ENCODE measurements around the gene TEX44. TPM values are rescaled to one million over a fixed set of nuclear protein-coding genes. Genes with fewer than 3 reads are reported as not detected.

Gene TEX44
- total and polyA plus RNA-seq, 9 of the 15 experiments (the other 6 are each of a cell fraction or from before 2014, with no cell fraction given): not detected

GRCh38 chr2:231621051-231621879 lies 28.6 kb downstream of the TEX44 start:
- H3K4me2 ChIP-seq (ENCODE audit: insufficient read depth, low read length): no peak overlapping the region
- intact Hi-C loops (cut with micrococcal nuclease) (no loop called here), in situ Hi-C loops (cut with MboI) (no loop called here)
- no peak overlapping the region for H3K4me3 ChIP-seq
- H3K79me2 ChIP-seq (ENCODE audit: control insufficient read depth, insufficient read depth, low read length): no peaks in the 10 kb centered on the region
- ChIA-PET CTCF (ENCODE audit: low intra/inter-chr PET ratio) (no interaction called here), POLR2A (interaction anchor here (0.5 kb wide), 1 partner anchor 94 kb away, joined by 3 read pairs; no protein-coding TSS in a partner anchor)
- ATAC-seq (no peak), DNase-seq (ENCODE audit: extremely low read depth in 1 of 4, low spot score in 3 of 4) (no peak), FAIRE-seq (no peak)
- no peak overlapping the region for H3K27ac ChIP-seq (ENCODE audit: extremely low read depth, low read depth, low read length)
- no peak for TF ChIP-seq POLR2AphosphoS5 (IDR thresholded peaks at IDR 0.05; ENCODE audit: control insufficient read depth, insufficient read depth, low read depth, low read length)
- peak; percentile 56; the same call in 1 of the 2 replicates for TF ChIP-seq VEZF1 (CRISPR knock-in tag; IDR thresholded peaks at IDR 0.05)
- peaks cover 0 to 5% of the 10 kb centered on the region in 2 experiments; a peak in 2 of 5 replicates for H3K4me1 ChIP-seq (replicated peaks in 1 of 2; ENCODE audit: control insufficient read depth in 2 of 2, insufficient read depth in 2 of 2, low read length in 2 of 2)
- peaks cover 0 to 5% of the 10 kb centered on the region in 2 experiments; a peak in 2 of 5 replicates for H3K27me3 ChIP-seq (ENCODE audit: control insufficient read depth in 2 of 2, insufficient read depth in 2 of 2, low read length in 2 of 2)
- no TSS peak for BruUV-seq (replicated peaks)
- H3K9me1 ChIP-seq (ENCODE audit: control insufficient read depth, insufficient read depth, low read length): no peaks in the 10 kb centered on the region
- WGBS (ENCODE audit: insufficient coverage, low coverage, missing lambda C conversion rate): 19% methylated on average over 13 of the region's 25 CpGs
- H4K20me1 ChIP-seq (replicated peaks; ENCODE audit: control insufficient read depth, insufficient read depth, low read length): no peaks in the 10 kb centered on the region
- no peaks in the 10 kb centered on the region for H3K36me3 ChIP-seq (ENCODE audit: control insufficient read depth, insufficient read depth, low read length)
- H3K9me3 ChIP-seq (replicated peaks; ENCODE audit: control insufficient read depth, insufficient read depth, low read depth, low read length): no peaks in the 10 kb centered on the region
- H2AFZ ChIP-seq (ENCODE audit: low read depth, low read length): peak overlapping the region; percentile 59; the same call in 1 of the 2 replicates
- H3K9ac ChIP-seq (ENCODE audit: insufficient read depth in 1 of 2, low read depth in 2 of 2, low read length in 2 of 2): 0 out of 4 replicates have a peak overlapping the region, but pooled peaks of 1 of the 2 experiments have one; percentile 7
